Type B pancreatic cell (in vitro differentiated cells): ENCODE data around the gene SERPINB12. TPM values are rescaled to one million over a fixed set of nuclear protein-coding genes. Genes with fewer than 3 reads are reported as not detected.

ENCODE experiments used
- DNase-seq: peaks from one replicate; pipeline ENCODE4 v3.0.0; 2021; ENCODE audit warnings: mixed read lengths; ENCODE audit not compliant: unreplicated experiment; ENCODE audit errors: extremely low spot score
- H3K27ac Mint-ChIP-seq: 2 replicates; pipeline ENCODE4 v1.8.0; 2021; ENCODE audit warnings: mild to moderate bottlenecking, mixed read lengths
- H3K27me3 Mint-ChIP-seq: 2 replicates; pipeline ENCODE4 v1.8.0; 2021; ENCODE audit warnings: mixed read lengths
- H3K36me3 Mint-ChIP-seq: 2 replicates; pipeline ENCODE4 v1.8.0; 2021; ENCODE audit warnings: mixed read lengths
- H3K4me1 Mint-ChIP-seq: one replicate; pipeline ENCODE4 v1.8.0; 2021; ENCODE audit warnings: mixed read lengths; ENCODE audit not compliant: unreplicated experiment
- H3K4me3 Mint-ChIP-seq: 2 replicates; pipeline ENCODE4 v1.8.0; 2021; ENCODE audit warnings: mild to moderate bottlenecking, mixed read lengths
- H3K9me3 Mint-ChIP-seq: 2 replicates; pipeline ENCODE4 v1.8.0; 2021; ENCODE audit warnings: mixed read lengths
- CTCF ChIP-seq: fragments of 200-600 bp; sonication (generic); conservative IDR thresholded peaks from 2 replicates; pipeline ENCODE4 v1.5.0; 2021; ENCODE audit warnings: antibody characterized with exemption, mild to moderate bottlenecking
- total RNA-seq: library from RNA; stranded (reverse); gene quantifications from 2 replicates; pipeline ENCODE4 v1.2.1, GENCODE V29; 2021; ENCODE audit warnings: low replicate concordance

SERPINB12 gene
- total RNA-seq, 1 donor from 2014 or later: 15.5 TPM

GRCh38 chr18:63575681-63576080 lies 33.5 kb downstream of the SERPINB12 start:
- TF ChIP-seq CTCF: no peak
- no peak for DNase-seq

DNA sequence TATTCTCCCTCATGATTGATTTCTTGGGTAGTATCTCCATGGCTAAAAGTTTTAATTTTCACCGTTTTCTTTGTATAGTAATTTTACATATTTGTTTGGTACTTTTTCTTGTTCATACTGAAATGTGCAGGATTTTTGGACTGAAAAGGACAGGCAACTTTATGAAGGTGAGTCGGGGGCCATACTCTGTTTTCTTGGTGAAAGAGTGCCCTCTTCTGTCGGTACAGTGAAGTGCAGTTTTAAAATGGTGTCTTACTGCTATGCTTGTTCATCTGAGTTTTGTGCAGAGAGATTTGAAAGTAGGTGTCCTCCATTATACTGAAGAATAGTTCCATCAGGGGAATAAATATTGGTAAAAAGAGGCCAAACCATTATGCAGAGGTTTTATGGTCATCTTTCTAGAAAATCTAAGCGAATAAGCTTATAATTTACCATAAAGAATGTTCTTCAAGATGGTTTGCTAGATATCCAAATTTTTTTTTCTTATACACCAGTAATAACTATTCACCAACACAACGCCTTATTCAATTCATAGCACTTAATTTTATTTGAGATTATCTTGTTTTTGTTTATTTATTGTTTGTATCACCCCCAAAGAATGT lies 36.3 kb downstream of the SERPINB12 start:
- Mint-ChIP-seq H3K4me3 (no peak overlapping the region), H3K27me3 (no peaks in the 10 kb centered on the region), H3K9me3 (no peaks in the 10 kb centered on the region), H3K27ac (no peak overlapping the region), H3K4me1 (no peaks in the 10 kb centered on the region), H3K36me3 (no peaks in the 10 kb centered on the region)
- TF ChIP-seq CTCF: peak; percentile 89
- no peak for DNase-seq

More at GRCh38 chr18:63575681-63576080, 33.5 kb downstream of the SERPINB12 start:
- Mint-ChIP-seq H3K4me3 (no peak overlapping the region), H3K9me3 (no peaks in the 10 kb centered on the region), H3K27me3 (no peaks in the 10 kb centered on the region), H3K27ac (no peak overlapping the region), H3K36me3 (no peaks in the 10 kb centered on the region), H3K4me1 (no peaks in the 10 kb centered on the region)

GRCh38 chr18:63579616-63580015 lies 37.4 kb downstream of the SERPINB12 start:
- Mint-ChIP-seq H3K4me1 (no peaks in the 10 kb centered on the region), H3K4me3 (no peak overlapping the region), H3K36me3 (no peaks in the 10 kb centered on the region), H3K9me3 (no peaks in the 10 kb centered on the region), H3K27me3 (no peaks in the 10 kb centered on the region), H3K27ac (no peak overlapping the region)
- TF ChIP-seq CTCF: no peak
- DNase-seq: no peak

DNA sequence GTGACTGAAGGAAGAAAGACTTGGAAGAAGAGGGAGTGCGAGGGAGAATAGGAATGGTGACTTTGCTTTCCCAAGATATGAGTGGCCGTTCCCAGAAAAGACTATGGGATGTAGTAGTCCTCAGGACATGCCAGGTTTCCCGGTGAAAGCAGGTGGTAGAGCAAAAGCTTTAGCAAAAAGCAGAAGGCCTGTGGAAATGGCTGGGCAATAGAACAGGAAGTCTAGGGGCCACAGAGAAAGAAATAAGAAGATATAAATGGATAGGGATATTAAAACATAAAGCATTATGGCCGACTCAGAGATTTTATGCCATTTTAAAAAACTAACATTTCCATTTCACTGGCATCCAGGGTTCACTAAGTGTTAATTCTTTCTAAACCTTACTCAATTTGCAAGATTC lies 43.8 kb downstream of the SERPINB12 start:
- no peak for TF ChIP-seq CTCF
- Mint-ChIP-seq H3K36me3 (no peaks in the 10 kb centered on the region), H3K4me1 (peaks cover 4% of the 10 kb centered on the region), H3K27ac (no peak overlapping the region), H3K27me3 (no peaks in the 10 kb centered on the region), H3K9me3 (peaks cover 6% of the 10 kb centered on the region), H3K4me3 (no peak overlapping the region)
- DNase-seq: no peak

DNA sequence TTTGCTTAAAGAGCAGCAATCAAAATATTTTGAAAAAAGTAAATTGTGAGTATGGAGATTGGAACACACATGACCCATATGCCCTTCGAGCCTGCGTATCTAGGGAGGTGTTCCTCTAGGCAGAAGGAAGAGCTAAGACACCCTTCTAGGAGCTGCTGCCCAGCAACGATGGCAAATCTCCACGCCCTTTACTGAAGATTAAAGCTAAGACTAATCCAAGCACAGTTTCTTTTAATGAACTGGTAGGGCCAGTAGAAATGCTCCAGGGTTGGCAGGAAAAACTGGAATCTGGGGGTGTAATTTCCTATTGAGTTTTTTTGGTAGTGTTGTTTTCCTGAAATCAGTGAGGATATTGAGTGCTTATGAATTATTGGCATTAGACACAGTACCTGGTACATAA lies 44.3 kb downstream of the SERPINB12 start:
- Mint-ChIP-seq H3K27ac (no peak overlapping the region), H3K4me1 (peaks cover 4% of the 10 kb centered on the region), H3K36me3 (no peaks in the 10 kb centered on the region), H3K27me3 (no peaks in the 10 kb centered on the region), H3K9me3 (peaks cover 6% of the 10 kb centered on the region), H3K4me3 (no peak overlapping the region)
- no peak for TF ChIP-seq CTCF
- DNase-seq: no peak

DNA sequence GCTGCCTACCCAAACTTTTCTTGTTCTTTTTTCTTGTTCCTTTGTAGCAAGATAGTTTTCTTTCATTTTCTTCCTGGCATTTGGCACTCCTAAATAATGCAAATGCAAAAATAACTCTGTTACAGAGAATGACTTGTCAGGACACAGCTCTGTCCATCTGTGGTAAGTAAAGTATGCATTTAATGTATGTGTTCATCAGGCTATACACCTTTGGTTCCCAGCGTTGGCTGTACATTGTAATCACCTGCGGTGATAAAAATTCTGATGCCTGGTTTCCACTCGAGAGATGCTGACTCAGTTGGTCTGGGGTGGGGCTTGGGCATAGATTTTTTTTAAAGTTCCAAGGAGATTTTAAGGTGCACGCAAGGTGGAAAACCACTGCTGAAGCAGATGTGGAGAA lies 44.8 kb downstream of the SERPINB12 start, which contains the start of gene SERPINB13:
TSS of gene SERPINB13 (plus strand) at position 378 of the 400 bp plus-strand sequence. CDS start 1,325 bp downstream, outside the sequence.
- Mint-ChIP-seq H3K27ac (peak within 1 kb of the TSS; percentile 22), H3K27me3 (no peaks in the 10 kb centered on the region), H3K4me1 (peaks cover 4% of the 10 kb centered on the region), H3K9me3 (peaks cover 6% of the 10 kb centered on the region), H3K4me3 (peak within 1 kb of the TSS; percentile 35), H3K36me3 (no peaks in the 10 kb centered on the region)
- TF ChIP-seq CTCF: no peak
- DNase-seq: no peak
